WTC11 (cell line): ENCODE results near the gene FBRS. TPM values are rescaled to one million over a fixed set of nuclear protein-coding genes. Genes with fewer than 3 reads are reported as not detected.
A peak's percentile ranks its signal among the peaks of the same experiment; 100 is the strongest.

Experiments
- ATF1 ChIP-seq: sonication (generic); formaldehyde crosslinking; IDR thresholded peaks from 2 replicates; pipeline ENCODE4 v1.8.1; 2023; ENCODE audit warnings: mild to moderate bottlenecking, moderate library complexity, missing genetic modification reagents
- ATF3 ChIP-seq: sonication (generic); formaldehyde crosslinking; conservative IDR thresholded peaks from 2 replicates; pipeline ENCODE4 v1.8.1; 2022; ENCODE audit warnings: mild to moderate bottlenecking, missing genetic modification reagents
- ATF6 ChIP-seq: sonication (generic); formaldehyde crosslinking; IDR thresholded peaks from 2 replicates; pipeline ENCODE4 v1.8.1; 2023; ENCODE audit warnings: mild to moderate bottlenecking, missing genetic modification reagents
- E2F4 ChIP-seq: sonication (generic); formaldehyde crosslinking; IDR thresholded peaks from 2 replicates; pipeline ENCODE4 v1.8.1; 2022; ENCODE audit warnings: low read depth, mild to moderate bottlenecking, moderate library complexity, missing genetic modification reagents, borderline replicate concordance
- FOXJ3 ChIP-seq: sonication (generic); formaldehyde crosslinking; IDR thresholded peaks from 2 replicates; pipeline ENCODE4 v1.9.0; 2021; ENCODE audit warnings: missing genetic modification reagents, mild to moderate bottlenecking, borderline replicate concordance
- FOXP1 ChIP-seq: sonication (generic); formaldehyde crosslinking; IDR thresholded peaks from 2 replicates; pipeline ENCODE4 v1.8.0; 2022; ENCODE audit warnings: missing genetic modification reagents, mild to moderate bottlenecking, moderate library complexity, borderline replicate concordance
- GABPB1 ChIP-seq: sonication (generic); formaldehyde crosslinking; IDR thresholded peaks from 2 replicates; pipeline ENCODE4 v1.8.1; 2023; ENCODE audit warnings: mild to moderate bottlenecking, missing genetic modification reagents
- HMGXB4 ChIP-seq: sonication (generic); formaldehyde crosslinking; IDR thresholded peaks from 2 replicates; pipeline ENCODE4 v1.8.1; 2023; ENCODE audit warnings: mild to moderate bottlenecking, moderate library complexity, missing genetic modification reagents
- IRF1 ChIP-seq: sonication (generic); formaldehyde crosslinking; IDR thresholded peaks from 2 replicates; pipeline ENCODE4 v1.8.0; 2023; ENCODE audit warnings: missing genetic modification reagents
- JAZF1 ChIP-seq: fragments of 250-450 bp; sonication (Bioruptor Pico); IDR thresholded peaks from 2 replicates; pipeline ENCODE4 v1.9.0; 2021; ENCODE audit warnings: moderate library complexity, mild to moderate bottlenecking, inconsistent platforms
- KAT7 ChIP-seq: sonication (generic); formaldehyde crosslinking; IDR thresholded peaks from 2 replicates; pipeline ENCODE4 v1.8.1; 2023; ENCODE audit warnings: missing genetic modification reagents, mild to moderate bottlenecking, borderline replicate concordance
- MLX ChIP-seq: sonication (generic); formaldehyde crosslinking; IDR thresholded peaks from 2 replicates; pipeline ENCODE4 v1.8.1; 2023; ENCODE audit warnings: mild to moderate bottlenecking, missing genetic modification reagents, moderate library complexity
- SP1 ChIP-seq: sonication (generic); formaldehyde crosslinking; conservative IDR thresholded peaks from 2 replicates; pipeline ENCODE4 v1.8.1; 2022; ENCODE audit warnings: missing genetic modification reagents
- STAT6 ChIP-seq: sonication (generic); formaldehyde crosslinking; conservative IDR thresholded peaks from 2 replicates; pipeline ENCODE4 v1.8.1; 2023; ENCODE audit warnings: mild to moderate bottlenecking, low read depth, missing genetic modification reagents, moderate library complexity
- TCF7 ChIP-seq: sonication (generic); formaldehyde crosslinking; IDR thresholded peaks from 2 replicates; pipeline ENCODE4 v1.8.0; 2022; ENCODE audit warnings: mild to moderate bottlenecking, low read depth, missing genetic modification reagents, moderate library complexity
- TEAD1 ChIP-seq: sonication (generic); formaldehyde crosslinking; IDR thresholded peaks from 2 replicates; pipeline ENCODE4 v1.8.0; 2022; ENCODE audit warnings: mild to moderate bottlenecking, missing genetic modification reagents
- USF2 ChIP-seq: sonication (generic); formaldehyde crosslinking; IDR thresholded peaks from 2 replicates; pipeline ENCODE4 v1.8.1; 2023; ENCODE audit warnings: mild to moderate bottlenecking, missing genetic modification reagents, moderate library complexity
- ZMAT4 ChIP-seq: fragments of 250-450 bp; sonication (Bioruptor Pico); IDR thresholded peaks from 2 replicates; pipeline ENCODE4 v1.9.0; 2021; ENCODE audit warnings: mild to moderate bottlenecking
- ZNF121 ChIP-seq: sonication (generic); formaldehyde crosslinking; IDR thresholded peaks from 2 replicates; pipeline ENCODE4 v1.8.0; 2023; ENCODE audit warnings: missing genetic modification reagents
- ZNF219 ChIP-seq: sonication (generic); formaldehyde crosslinking; IDR thresholded peaks from 2 replicates; pipeline ENCODE4 v1.8.0; 2023; ENCODE audit warnings: missing genetic modification reagents, mild to moderate bottlenecking, borderline replicate concordance
- ZNF317 ChIP-seq: sonication (generic); formaldehyde crosslinking; IDR thresholded peaks from 2 replicates; pipeline ENCODE4 v1.8.1; 2023; ENCODE audit warnings: low read depth, mild to moderate bottlenecking, moderate library complexity, missing genetic modification reagents, borderline replicate concordance
- ZNF396 ChIP-seq: fragments of 250-450 bp; sonication (Bioruptor Pico); IDR thresholded peaks from 2 replicates; pipeline ENCODE4 v1.8.0; 2021; ENCODE audit warnings: mild to moderate bottlenecking, moderate library complexity, borderline replicate concordance
- ZNF423 ChIP-seq: fragments of 250-450 bp; sonication (Bioruptor Pico); IDR thresholded peaks from 2 replicates; pipeline ENCODE4 v2.1.2; 2022; ENCODE audit warnings: mild to moderate bottlenecking, moderate library complexity
- ZSCAN18 ChIP-seq: fragments of 250-450 bp; sonication (Bioruptor Pico); IDR thresholded peaks from 2 replicates; pipeline ENCODE4 v2.1.2; 2022; ENCODE audit warnings: mild to moderate bottlenecking, moderate library complexity
- total RNA-seq: library from RNA; stranded (reverse); gene quantifications from 3 replicates; pipeline ENCODE4 v1.2.3, GENCODE V29; 2021

The FBRS gene
- total RNA-seq, 1 experiment from 2014 or later, result 23.2 TPM

- TF ChIP-seq GABPB1 (CRISPR knock-in tag), result peak; percentile 39; the same call in 1 of the 2 replicates
- peak; percentile 55 for TF ChIP-seq HMGXB4
- no peak for TF ChIP-seq ATF3 (CRISPR knock-in tag)
- TF ChIP-seq IRF1 (CRISPR knock-in tag), result 0 out of 2 replicates have a peak, but pooled peaks have one; percentile 21
- no peak for TF ChIP-seq ZNF121 (CRISPR knock-in tag)
- no peak for TF ChIP-seq E2F4 (CRISPR knock-in tag)
- 0 out of 2 replicates have a peak, but pooled peaks have one; percentile 15 for TF ChIP-seq TEAD1
- TF ChIP-seq FOXP1 (CRISPR knock-in tag), result no peak
- TF ChIP-seq TCF7, result no peak
- TF ChIP-seq MLX (CRISPR knock-in tag), result no peak
- TF ChIP-seq USF2 (CRISPR knock-in tag), result peak; percentile 31; the same call in 1 of the 2 replicates
- 0 out of 2 replicates have a peak, but pooled peaks have one; percentile 62 for TF ChIP-seq ZMAT4 (CRISPR knock-in tag)
- TF ChIP-seq ZNF423 (CRISPR knock-in tag), result no peak
- no peak for TF ChIP-seq STAT6 (CRISPR knock-in tag)
- no peak for TF ChIP-seq KAT7
- TF ChIP-seq ATF6, result no peak
- TF ChIP-seq ZNF317, result peak; percentile 50; the same call in 1 of the 2 replicates
- TF ChIP-seq ZNF396, result no peak
- TF ChIP-seq ZNF219 (CRISPR knock-in tag), result no peak
- no peak for TF ChIP-seq JAZF1 (CRISPR knock-in tag)
- peak; percentile 75 for TF ChIP-seq SP1 (CRISPR knock-in tag)
- TF ChIP-seq ATF1 (CRISPR knock-in tag), result no peak
- TF ChIP-seq ZSCAN18, result no peak
- TF ChIP-seq FOXJ3 (CRISPR knock-in tag), result no peak
These were observed 40.0 kb downstream of the FBRS start (continued) for GRCh38 chr16:30698139-30698815.
